GM12878 (cell line): Measurements from ENCODE around the gene SIAH2. TPM values are rescaled to one million over a fixed set of nuclear protein-coding genes. Genes with fewer than 3 reads are reported as not detected.

Experiments
- BMI1 ChIP-seq: fragments of 450-650 bp; IDR thresholded peaks from 2 replicates; pipeline ENCODE4 v1.6.1; 2016; ENCODE audit warnings: mild to moderate bottlenecking, moderate library complexity, borderline replicate concordance
- CBX3 ChIP-seq: fragments of 200-600 bp; sonication (generic); IDR thresholded peaks from 2 replicates; pipeline ENCODE4 v1.6.1; 2016; ENCODE audit warnings: low read depth, borderline replicate concordance
- EED ChIP-seq: sonication (generic); IDR thresholded peaks from 2 replicates; pipeline ENCODE4 v1.6.1; 2016; ENCODE audit warnings: antibody characterized with exemption, low read depth
- EGR1 ChIP-seq, 2 experiments: IDR thresholded peaks; 1 replicate in 1 of 2; 2 replicates in 1 of 2; pipeline ENCODE4 v1.6.1; 2011 to 2012; ENCODE audit warnings: low read depth in 2 of 2, low read length in 2 of 2, borderline replicate concordance in 1 of 2, mild to moderate bottlenecking in 1 of 2, moderate library complexity in 1 of 2
- FOS ChIP-seq: IDR thresholded peaks from 3 replicates; pipeline ENCODE4 v1.6.1; 2011; ENCODE audit warnings: borderline replicate concordance; ENCODE audit not compliant: insufficient read length; ENCODE audit errors: extremely low read depth
- HDAC2 ChIP-seq: fragments of 200-600 bp; sonication (generic); IDR thresholded peaks from 2 replicates; pipeline ENCODE4 v1.6.1; 2017
- IRF5 ChIP-seq: fragments of 450-650 bp; IDR thresholded peaks from 2 replicates; pipeline ENCODE4 v1.6.1; 2017; ENCODE audit warnings: borderline replicate concordance
- KDM1A ChIP-seq: fragments of 200-600 bp; sonication (generic); IDR thresholded peaks from 2 replicates; pipeline ENCODE4 v1.6.1; 2016; ENCODE audit warnings: borderline replicate concordance
- MTA3 ChIP-seq: IDR thresholded peaks from 2 replicates; pipeline ENCODE4 v1.6.1; 2012; ENCODE audit warnings: low read length, inconsistent platforms, borderline replicate concordance
- ZBTB4 ChIP-seq: fragments of 450-650 bp; formaldehyde crosslinking; IDR thresholded peaks from 2 replicates; pipeline ENCODE4 v1.4.0; 2022; ENCODE audit warnings: mild to moderate bottlenecking, moderate library complexity
- ZNF384 ChIP-seq: IDR thresholded peaks from 2 replicates; pipeline ENCODE4 v1.6.1; 2012; ENCODE audit warnings: low read depth, mild to moderate bottlenecking, low read length, improper control_type of control experiment, borderline replicate concordance
- polyA plus RNA-seq, 11 experiments: library from polyadenylated mRNA; depleted of rRNA in 4 of 11; unstranded in 6 of 11; stranded (reverse) in 5 of 11; fragments of >200 nt; fragmentation: Nextera tagmentation in 4 of 11; fragmentation: Illumina TruSeq in 1 of 11; extraction: Ambion mirVana in 4 of 11; extraction: Trizol in 1 of 11; gene quantifications; 1 replicate in 1 of 11; 2 replicates in 10 of 11; pipeline versions ENCODE4 v1.2.1 to v1.2.3, GENCODE V29; 2011 to 2016; ENCODE audit warnings: inconsistent platforms in 2 of 11, missing spikeins in 2 of 11, low read depth in 1 of 11
- total RNA-seq, 4 experiments: library from RNA; depleted of rRNA in 3 of 4; stranded (reverse); fragments of >200 nt in 3 of 4; fragmentation: Illumina TruSeq in 1 of 4; extraction: Trizol in 1 of 4; gene quantifications; 2 replicates each; pipeline versions ENCODE4 v1.2.1 to v1.2.3, GENCODE V29; 2013 to 2021
- TF ChIP-seq, protein P1 (sequence below): fragments of 150-350 bp; IDR thresholded peaks from 2 replicates; pipeline ENCODE4 v1.6.1; 2016; ENCODE audit warnings: low read depth, low read length
- TF ChIP-seq, protein P2 (sequence below): IDR thresholded peaks from 2 replicates; pipeline ENCODE4 v1.6.1; 2011; ENCODE audit warnings: low read depth, mild to moderate bottlenecking, low read length, moderate library complexity, borderline replicate concordance; ENCODE audit errors: extremely low read depth
- TF ChIP-seq, protein P3 (sequence below): fragments of 450-650 bp; IDR thresholded peaks from 2 replicates; pipeline ENCODE4 v1.6.1; 2017; ENCODE audit warnings: antibody characterized with exemption, mild to moderate bottlenecking, moderate library complexity
- TF ChIP-seq, protein P4 (sequence below): fragments of 450-650 bp; IDR thresholded peaks from 2 replicates; pipeline ENCODE4 v1.6.1; 2018; ENCODE audit warnings: borderline replicate concordance, mild to moderate bottlenecking; ENCODE audit not compliant: partially characterized antibody

Gene SIAH2
- total and polyA plus RNA-seq, 10 of the 15 experiments (the other 5 are each of a cell fraction or from before 2014, with no cell fraction given) = 3.3 to 51.5 (median 29.7) TPM

DNA sequence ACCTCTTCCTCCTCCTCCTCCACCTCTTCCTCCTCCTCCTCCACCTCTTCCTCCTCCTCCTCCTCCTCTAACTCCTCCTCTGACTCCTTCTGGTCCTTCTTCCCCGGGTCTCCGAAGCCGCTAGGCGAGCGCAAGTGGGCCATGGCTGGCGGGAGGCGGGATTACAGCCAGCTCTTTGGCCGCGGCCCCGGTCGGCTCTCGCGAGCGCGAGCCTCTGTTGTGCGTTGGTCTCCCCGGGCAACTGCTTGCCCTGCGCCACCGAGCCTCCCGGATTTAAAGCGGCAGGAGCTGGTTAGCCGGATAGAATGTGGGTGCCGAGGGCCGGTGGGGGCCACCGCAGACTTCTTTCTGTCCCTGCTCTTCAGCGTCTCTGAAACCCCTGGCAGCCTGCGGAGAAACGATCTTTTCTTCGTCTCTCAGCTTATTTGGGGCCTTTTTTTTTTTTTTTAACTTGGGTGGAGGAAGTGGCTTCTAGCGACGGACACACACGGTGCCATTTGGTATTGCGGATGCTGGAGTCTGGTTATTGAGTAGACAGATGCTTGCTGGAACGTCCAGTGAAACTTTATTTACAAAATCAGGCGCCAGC is 59.1 kb downstream of the SIAH2 start, which contains the start of gene ERICH6 (continued):
- TF ChIP-seq FOS (no peak), EED (no peak), BMI1 (peak; percentile 94), HDAC2 (no peak; the same call in 1 of the 2 replicates), EGR1 (IDR thresholded peaks at IDR 0.05; ENCODE audit: borderline replicate concordance in 1 of 2, low read depth in 2 of 2, low read length in 2 of 2) (no peak), KDM1A (no peak), ZBTB4 (CRISPR knock-in tag) (no peak), IRF5 (peak; percentile 49), MTA3 (no peak), CBX3 (no peak), ZNF384 (peak; percentile 89)
- TF ChIP-seq, protein P1, sequence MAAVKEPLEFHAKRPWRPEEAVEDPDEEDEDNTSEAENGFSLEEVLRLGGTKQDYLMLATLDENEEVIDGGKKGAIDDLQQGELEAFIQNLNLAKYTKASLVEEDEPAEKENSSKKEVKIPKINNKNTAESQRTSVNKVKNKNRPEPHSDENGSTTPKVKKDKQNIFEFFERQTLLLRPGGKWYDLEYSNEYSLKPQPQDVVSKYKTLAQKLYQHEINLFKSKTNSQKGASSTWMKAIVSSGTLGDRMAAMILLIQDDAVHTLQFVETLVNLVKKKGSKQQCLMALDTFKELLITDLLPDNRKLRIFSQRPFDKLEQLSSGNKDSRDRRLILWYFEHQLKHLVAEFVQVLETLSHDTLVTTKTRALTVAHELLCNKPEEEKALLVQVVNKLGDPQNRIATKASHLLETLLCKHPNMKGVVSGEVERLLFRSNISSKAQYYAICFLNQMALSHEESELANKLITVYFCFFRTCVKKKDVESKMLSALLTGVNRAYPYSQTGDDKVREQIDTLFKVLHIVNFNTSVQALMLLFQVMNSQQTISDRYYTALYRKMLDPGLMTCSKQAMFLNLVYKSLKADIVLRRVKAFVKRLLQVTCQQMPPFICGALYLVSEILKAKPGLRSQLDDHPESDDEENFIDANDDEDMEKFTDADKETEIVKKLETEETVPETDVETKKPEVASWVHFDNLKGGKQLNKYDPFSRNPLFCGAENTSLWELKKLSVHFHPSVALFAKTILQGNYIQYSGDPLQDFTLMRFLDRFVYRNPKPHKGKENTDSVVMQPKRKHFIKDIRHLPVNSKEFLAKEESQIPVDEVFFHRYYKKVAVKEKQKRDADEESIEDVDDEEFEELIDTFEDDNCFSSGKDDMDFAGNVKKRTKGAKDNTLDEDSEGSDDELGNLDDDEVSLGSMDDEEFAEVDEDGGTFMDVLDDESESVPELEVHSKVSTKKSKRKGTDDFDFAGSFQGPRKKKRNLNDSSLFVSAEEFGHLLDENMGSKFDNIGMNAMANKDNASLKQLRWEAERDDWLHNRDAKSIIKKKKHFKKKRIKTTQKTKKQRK = no peak
- TF ChIP-seq, protein P2, sequence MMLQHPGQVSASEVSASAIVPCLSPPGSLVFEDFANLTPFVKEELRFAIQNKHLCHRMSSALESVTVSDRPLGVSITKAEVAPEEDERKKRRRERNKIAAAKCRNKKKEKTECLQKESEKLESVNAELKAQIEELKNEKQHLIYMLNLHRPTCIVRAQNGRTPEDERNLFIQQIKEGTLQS = no peak
- TF ChIP-seq, protein P3, sequence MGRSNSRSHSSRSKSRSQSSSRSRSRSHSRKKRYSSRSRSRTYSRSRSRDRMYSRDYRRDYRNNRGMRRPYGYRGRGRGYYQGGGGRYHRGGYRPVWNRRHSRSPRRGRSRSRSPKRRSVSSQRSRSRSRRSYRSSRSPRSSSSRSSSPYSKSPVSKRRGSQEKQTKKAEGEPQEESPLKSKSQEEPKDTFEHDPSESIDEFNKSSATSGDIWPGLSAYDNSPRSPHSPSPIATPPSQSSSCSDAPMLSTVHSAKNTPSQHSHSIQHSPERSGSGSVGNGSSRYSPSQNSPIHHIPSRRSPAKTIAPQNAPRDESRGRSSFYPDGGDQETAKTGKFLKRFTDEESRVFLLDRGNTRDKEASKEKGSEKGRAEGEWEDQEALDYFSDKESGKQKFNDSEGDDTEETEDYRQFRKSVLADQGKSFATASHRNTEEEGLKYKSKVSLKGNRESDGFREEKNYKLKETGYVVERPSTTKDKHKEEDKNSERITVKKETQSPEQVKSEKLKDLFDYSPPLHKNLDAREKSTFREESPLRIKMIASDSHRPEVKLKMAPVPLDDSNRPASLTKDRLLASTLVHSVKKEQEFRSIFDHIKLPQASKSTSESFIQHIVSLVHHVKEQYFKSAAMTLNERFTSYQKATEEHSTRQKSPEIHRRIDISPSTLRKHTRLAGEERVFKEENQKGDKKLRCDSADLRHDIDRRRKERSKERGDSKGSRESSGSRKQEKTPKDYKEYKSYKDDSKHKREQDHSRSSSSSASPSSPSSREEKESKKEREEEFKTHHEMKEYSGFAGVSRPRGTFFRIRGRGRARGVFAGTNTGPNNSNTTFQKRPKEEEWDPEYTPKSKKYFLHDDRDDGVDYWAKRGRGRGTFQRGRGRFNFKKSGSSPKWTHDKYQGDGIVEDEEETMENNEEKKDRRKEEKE = no peak
- TF ChIP-seq, protein P4, sequence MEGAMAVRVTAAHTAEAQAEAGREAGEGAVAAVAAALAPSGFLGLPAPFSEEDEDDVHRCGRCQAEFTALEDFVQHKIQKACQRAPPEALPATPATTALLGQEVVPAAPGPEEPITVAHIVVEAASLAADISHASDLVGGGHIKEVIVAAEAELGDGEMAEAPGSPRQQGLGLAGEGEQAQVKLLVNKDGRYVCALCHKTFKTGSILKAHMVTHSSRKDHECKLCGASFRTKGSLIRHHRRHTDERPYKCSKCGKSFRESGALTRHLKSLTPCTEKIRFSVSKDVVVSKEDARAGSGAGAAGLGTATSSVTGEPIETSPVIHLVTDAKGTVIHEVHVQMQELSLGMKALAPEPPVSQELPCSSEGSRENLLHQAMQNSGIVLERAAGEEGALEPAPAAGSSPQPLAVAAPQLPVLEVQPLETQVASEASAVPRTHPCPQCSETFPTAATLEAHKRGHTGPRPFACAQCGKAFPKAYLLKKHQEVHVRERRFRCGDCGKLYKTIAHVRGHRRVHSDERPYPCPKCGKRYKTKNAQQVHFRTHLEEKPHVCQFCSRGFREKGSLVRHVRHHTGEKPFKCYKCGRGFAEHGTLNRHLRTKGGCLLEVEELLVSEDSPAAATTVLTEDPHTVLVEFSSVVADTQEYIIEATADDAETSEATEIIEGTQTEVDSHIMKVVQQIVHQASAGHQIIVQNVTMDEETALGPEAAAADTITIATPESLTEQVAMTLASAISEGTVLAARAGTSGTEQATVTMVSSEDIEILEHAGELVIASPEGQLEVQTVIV = no peak
